HepG2 (cell line): Measurements from ENCODE around the gene KTN1. TPM values are rescaled to one million over a fixed set of nuclear protein-coding genes. Genes with fewer than 3 reads are reported as not detected.

Experiments used
- ATAC-seq: fragments of 200-7000 bp; cut with Tn5 transposase; 3 replicates; pipeline ENCODE4 v1.9.1; 2020; ENCODE audit warnings: mild to moderate bottlenecking, moderate library complexity
- BruUV-seq: library from RNA; stranded (reverse); fragments of 400-500 nt; replicated peaks from 2 replicates; lab custom pipeline; 2021; lab: Mats Ljungman, UMichigan
- CTCF ChIA-PET: fragments of 300-600 bp; formaldehyde crosslinking; extraction: SDS; loops from one replicate; lab custom pipeline; 2021; ENCODE audit warnings: low total read pairs, inconsistent platforms, low intra/inter-chr PET ratio; lab: Yijun Ruan, JAX
- POLR2A ChIA-PET: fragments of 350-600 bp; sonication (Branson Sonifier 250); formaldehyde crosslinking; loops from one replicate; lab custom pipeline; 2020; ENCODE audit warnings: antibody characterized with exemption, inconsistent platforms; lab: Yijun Ruan, JAX
- DNase-seq: peaks from one replicate; pipeline ENCODE4 v3.0.0-alpha.2; 2015; ENCODE audit warnings: low spot score
- FAIRE-seq: peaks from 3 replicates; lab custom pipeline; 2011; peaks lifted over from hg19 to GRCh38; lab: Jason Lieb, UNC
- H2AFZ ChIP-seq: one replicate; pipeline ENCODE4 v1.6.1; 2011; ENCODE audit warnings: low read length, inconsistent platforms
- H3K27ac ChIP-seq: fragments of 300-600 bp; 3 replicates; pipeline ENCODE4 v1.8.0; 2011; ENCODE audit warnings: mixed run types, mild to moderate bottlenecking, mixed read lengths, low read length, inconsistent platforms; ENCODE audit not compliant: insufficient read depth; ENCODE audit errors: extremely low read length
- H3K27me3 ChIP-seq, 2 experiments: fragments of 200-600 bp in 1 of 2; 2 replicates in 1 of 2; 3 replicates in 1 of 2; pipeline versions ENCODE4 v1.6.0 to v1.8.0; 2011; ENCODE audit warnings: low read length in 2 of 2, mild to moderate bottlenecking in 2 of 2, moderate library complexity in 2 of 2, inconsistent platforms in 1 of 2; ENCODE audit not compliant: insufficient read depth in 2 of 2, control insufficient read depth in 1 of 2
- H3K36me3 ChIP-seq, 2 experiments: fragments of 200-600 bp in 1 of 2; replicated peaks in 1 of 2; 2 replicates in 1 of 2; 3 replicates in 1 of 2; pipeline versions ENCODE4 v1.5.1 to v1.8.0; 2011; ENCODE audit warnings: low read length in 2 of 2, inconsistent platforms in 1 of 2; ENCODE audit not compliant: insufficient read depth in 2 of 2, control insufficient read depth in 1 of 2
- H3K4me1 ChIP-seq: 2 replicates; pipeline ENCODE4 v1.5.1; 2012; ENCODE audit warnings: low read length, inconsistent platforms; ENCODE audit not compliant: insufficient read depth
- H3K4me2 ChIP-seq: 2 replicates; pipeline ENCODE4 v1.6.0; 2011; ENCODE audit warnings: low read depth, low read length, inconsistent platforms
- H3K4me3 ChIP-seq, 3 experiments: fragments of 200-600 bp in 1 of 3; sonication (generic), shearing (Covaris generic) in 1 of 3; replicated peaks in 1 of 3; 2 replicates each; pipeline ENCODE4 v1.5.1; 2011 to 2016; ENCODE audit warnings: low read length in 3 of 3, inconsistent platforms in 2 of 3, low read depth in 2 of 3, mild to moderate bottlenecking in 2 of 3, control low read depth in 1 of 3, mixed read lengths in 1 of 3; ENCODE audit not compliant: insufficient read depth in 1 of 3
- H3K79me2 ChIP-seq: one replicate; pipeline ENCODE4 v1.6.1; 2011; ENCODE audit warnings: low read length, inconsistent platforms; ENCODE audit not compliant: insufficient read depth
- H3K9ac ChIP-seq: 2 replicates; pipeline ENCODE4 v1.6.0; 2011; ENCODE audit warnings: mild to moderate bottlenecking, low read depth, low read length, inconsistent platforms; ENCODE audit not compliant: insufficient read depth
- H3K9me3 ChIP-seq: 2 replicates; pipeline ENCODE4 v1.5.1; 2012; ENCODE audit warnings: mild to moderate bottlenecking, low read length
- H4K20me1 ChIP-seq: 2 replicates; pipeline ENCODE4 v1.6.0; 2011; ENCODE audit warnings: inconsistent platforms, mild to moderate bottlenecking, low read length, moderate library complexity; ENCODE audit not compliant: insufficient read depth
- GRHL1 ChIP-seq: sonication (generic); formaldehyde crosslinking; conservative IDR thresholded peaks from 2 replicates; pipeline ENCODE4 v1.8.0; 2022; ENCODE audit warnings: missing genetic modification reagents
- MIER3 ChIP-seq: IDR thresholded peaks from 2 replicates; pipeline ENCODE4 v1.6.1; 2016; ENCODE audit warnings: missing compliant biosample characterization, borderline replicate concordance
- NFE2L2 ChIP-seq: fragments of 150-350 bp; IDR thresholded peaks from 2 replicates; pipeline ENCODE4 v1.6.1; 2014; ENCODE audit warnings: low read length
- SALL1 ChIP-seq: sonication (generic); formaldehyde crosslinking; IDR thresholded peaks from 2 replicates; pipeline ENCODE4 v1.8.0; 2022; ENCODE audit warnings: mild to moderate bottlenecking, missing genetic modification reagents
- SP2 ChIP-seq: sonication (generic); formaldehyde crosslinking; IDR thresholded peaks from 2 replicates; pipeline ENCODE4 v1.5.1; 2020; ENCODE audit warnings: mild to moderate bottlenecking, missing genetic modification reagents
- ZC3H4 ChIP-seq: sonication (generic); formaldehyde crosslinking; IDR thresholded peaks from 2 replicates; pipeline ENCODE4 v1.4.0; 2020; ENCODE audit warnings: missing genetic modification reagents, borderline replicate concordance
- ZMAT3 ChIP-seq: sonication (generic); formaldehyde crosslinking; conservative IDR thresholded peaks from 2 replicates; pipeline ENCODE4 v1.7.0; 2021; ENCODE audit warnings: missing genetic modification reagents
- ZNF569 ChIP-seq: sonication (generic); formaldehyde crosslinking; IDR thresholded peaks from 2 replicates; pipeline ENCODE4 v1.5.0; 2020; ENCODE audit warnings: mild to moderate bottlenecking, missing genetic modification reagents, moderate library complexity, borderline replicate concordance
- ZNF598 ChIP-seq: sonication (generic); formaldehyde crosslinking; IDR thresholded peaks from 2 replicates; pipeline ENCODE4 v1.5.1; 2020; ENCODE audit warnings: mild to moderate bottlenecking, missing genetic modification reagents, borderline replicate concordance
- ZNF687 ChIP-seq: sonication (generic); formaldehyde crosslinking; IDR thresholded peaks from 2 replicates; pipeline ENCODE4 v1.5.1; 2020; ENCODE audit warnings: mild to moderate bottlenecking, missing genetic modification reagents, moderate library complexity
- ZNF740 ChIP-seq: sonication (generic); formaldehyde crosslinking; IDR thresholded peaks from 2 replicates; pipeline ENCODE4 v1.4.0; 2020; ENCODE audit warnings: missing genetic modification reagents
- ZNF772 ChIP-seq: sonication (generic); formaldehyde crosslinking; IDR thresholded peaks from 2 replicates; pipeline ENCODE4 v1.5.0; 2020; ENCODE audit warnings: mild to moderate bottlenecking, missing genetic modification reagents
- ZNF790 ChIP-seq: sonication (generic); formaldehyde crosslinking; IDR thresholded peaks from 2 replicates; pipeline ENCODE4 v1.8.0; 2022; ENCODE audit warnings: missing genetic modification reagents, mild to moderate bottlenecking, borderline replicate concordance
- WGBS: methylation state at CpG from one replicate; pipeline ENCODE4 v1.1.6; 2017; ENCODE audit warnings: low lambda C conversion rate; 5-methylcytosine and 5-hydroxymethylcytosine counted together
- in situ Hi-C: cut with HindIII; loops from 2 replicates; pipeline ENCODE4 v1.10.0; 2017; ENCODE audit warnings: low pct_unique_long_range_greater_than_20kb; ENCODE audit not compliant: extremely low pct_ligation_motif_present
- intact Hi-C: fragments of 100-400 bp; cut with micrococcal nuclease; formaldehyde crosslinking; loops from one replicate; pipeline ENCODE4 v1.10.0; 2022; ENCODE audit not compliant: unreplicated experiment
- polyA plus RNA-seq, 8 experiments: library from polyadenylated mRNA; depleted of rRNA in 3 of 8; stranded (reverse) in 7 of 8; unstranded in 1 of 8; fragments of >200 nt; fragmentation: Illumina TruSeq in 4 of 8; extraction: Trizol in 4 of 8; gene quantifications; 2 replicates each; pipeline versions ENCODE4 v1.2.1 to v1.2.3, GENCODE V29; 2011 to 2016; ENCODE audit warnings: low read depth in 4 of 8, missing spikeins in 1 of 8, mixed read lengths in 1 of 8; ENCODE audit not compliant: insufficient read depth in 1 of 8
- total RNA-seq, 5 experiments: library from RNA; depleted of rRNA; stranded (reverse); fragments of >200 nt; fragmentation: Illumina TruSeq; extraction: Trizol; gene quantifications; 2 replicates each; pipeline ENCODE4 v1.2.3, GENCODE V29; 2016; ENCODE audit warnings: low read depth in 1 of 5
- TF ChIP-seq, protein P1 (sequence below): sonication (generic); formaldehyde crosslinking; IDR thresholded peaks from 2 replicates; pipeline ENCODE4 v1.4.0; 2020; ENCODE audit warnings: missing genetic modification reagents, mild to moderate bottlenecking, borderline replicate concordance

Gene KTN1
- total and polyA plus RNA-seq, 2 of the 13 experiments (the other 11 are each of a cell fraction or from before 2014, with no cell fraction given), result 60.6 to 169 TPM

DNA sequence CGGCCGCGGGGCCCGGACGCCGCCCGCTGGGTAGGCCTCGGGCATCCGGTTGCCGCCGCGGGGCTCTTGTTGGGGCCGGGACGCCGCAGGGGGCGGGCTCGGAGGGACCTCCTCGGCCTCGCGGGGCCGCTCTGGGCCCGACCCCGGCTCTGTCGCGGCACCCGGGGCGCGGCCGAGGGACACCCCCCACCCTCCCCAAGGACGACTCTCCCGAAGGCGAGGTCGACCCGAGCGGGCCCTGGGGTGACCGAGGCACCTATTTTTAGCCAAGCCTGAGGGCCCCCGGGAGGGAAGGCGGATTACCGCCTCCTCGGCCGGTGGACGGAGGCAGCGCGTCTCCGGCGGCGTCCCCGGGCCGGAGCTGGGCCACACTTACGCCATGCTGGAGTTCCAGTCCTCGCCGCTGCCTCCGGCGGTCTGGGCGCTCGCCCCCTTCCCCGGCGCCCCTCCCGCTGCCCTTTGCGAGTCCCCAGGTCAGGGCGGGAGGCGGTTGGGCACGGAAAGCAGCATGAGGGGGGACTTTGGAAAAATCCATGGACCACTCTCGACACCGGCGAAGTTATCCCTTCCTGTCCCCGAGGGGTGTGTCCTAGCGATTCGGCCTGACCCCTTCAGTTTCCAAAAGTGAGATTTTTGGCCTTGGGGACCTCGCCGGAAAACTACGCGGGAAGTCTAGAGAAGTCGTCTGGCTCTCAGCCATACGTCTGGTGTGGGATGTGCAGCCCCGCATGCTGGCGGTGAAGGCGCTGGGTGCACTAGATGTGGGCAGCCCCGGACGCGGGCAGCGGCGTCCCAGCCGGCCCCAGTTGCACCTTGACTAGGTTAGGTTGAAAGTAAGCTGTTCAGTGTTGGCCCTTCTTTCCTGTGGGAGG lies 699 bp downstream of the KTN1 start (continued):
- TF ChIP-seq NFE2L2, result no peak
- no peak for TF ChIP-seq ZNF598 (CRISPR knock-in tag)
- TF ChIP-seq MIER3 (CRISPR knock-in tag), result no peak
- no peak for TF ChIP-seq ZNF569 (CRISPR knock-in tag)
- TF ChIP-seq, protein P1, sequence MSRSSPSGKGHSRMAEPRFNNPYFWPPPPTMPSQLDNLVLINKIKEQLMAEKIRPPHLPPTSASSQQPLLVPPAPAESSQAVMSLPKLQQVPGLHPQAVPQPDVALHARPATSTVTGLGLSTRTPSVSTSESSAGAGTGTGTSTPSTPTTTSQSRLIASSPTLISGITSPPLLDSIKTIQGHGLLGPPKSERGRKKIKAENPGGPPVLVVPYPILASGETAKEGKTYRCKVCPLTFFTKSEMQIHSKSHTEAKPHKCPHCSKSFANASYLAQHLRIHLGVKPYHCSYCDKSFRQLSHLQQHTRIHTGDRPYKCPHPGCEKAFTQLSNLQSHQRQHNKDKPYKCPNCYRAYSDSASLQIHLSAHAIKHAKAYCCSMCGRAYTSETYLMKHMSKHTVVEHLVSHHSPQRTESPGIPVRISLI (CRISPR knock-in tag), result no peak

DNA sequence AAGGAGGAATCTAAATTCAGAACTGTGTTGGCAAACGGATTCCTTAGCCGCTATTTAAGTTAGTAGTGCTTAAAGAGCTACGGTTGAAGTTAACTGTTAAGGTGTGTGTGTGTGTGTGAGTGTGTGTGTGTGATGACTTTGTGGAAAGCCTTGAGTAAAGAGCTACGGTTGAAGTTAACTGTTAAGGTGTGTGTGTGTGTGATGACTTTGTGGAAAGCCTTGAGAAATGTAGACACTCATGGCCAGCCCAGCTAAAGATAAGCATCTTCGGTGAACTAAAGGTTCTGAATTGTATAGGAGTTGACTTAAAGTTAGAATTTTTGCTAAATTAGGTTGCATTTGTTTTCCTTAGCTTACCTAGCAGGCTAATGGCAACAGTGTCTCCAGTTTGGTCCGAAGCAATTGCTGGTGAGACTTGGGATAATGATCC lies 1.4 kb downstream of the KTN1 start:
- WGBS, result 1% methylated on average over 6 of the region's 6 CpGs
- peaks cover 52% of the 10 kb centered on the region for H4K20me1 ChIP-seq
- TF ChIP-seq ZMAT3 (no peak), ZNF772 (CRISPR knock-in tag) (no peak), SP2 (CRISPR knock-in tag) (no peak), ZNF687 (CRISPR knock-in tag) (no peak), ZNF740 (no peak), ZC3H4 (CRISPR knock-in tag) (no peak), GRHL1 (no peak), ZNF790 (CRISPR knock-in tag) (0 out of 2 replicates have a peak, but pooled peaks have one; percentile 0), SALL1 (CRISPR knock-in tag) (0 out of 2 replicates have a peak, but pooled peaks have one; percentile 1)

More for the DNA sequence above, 1.4 kb downstream of the KTN1 start:
- CTCF ChIA-PET, result no interaction called here
- Histone ChIP-seq H3K4me3 (peak overlapping the region; percentile 92 to 98 (median 98)), H3K27me3 (no peaks in the 10 kb centered on the region; a peak in 1 of 5 replicates), H2AFZ (no peak overlapping the region), H3K4me1 (peaks cover 60% of the 10 kb centered on the region), H3K27ac (peak overlapping the region; percentile 86), H3K4me2 (peak overlapping the region; percentile 88), H3K36me3 (peaks cover 0 to 2% of the 10 kb centered on the region in 2 experiments; a peak in 2 of 5 replicates), H3K79me2 (peaks cover 63% of the 10 kb centered on the region), H3K9ac (peak overlapping the region; percentile 89), H3K9me3 (no peaks in the 10 kb centered on the region)
- in situ Hi-C loops, result no loop called here
- peak; percentile 74 for FAIRE-seq
- POLR2A ChIA-PET, result interaction anchor here (0.7 to 1.4 kb wide), 3 partner anchors 13 to 18 kb away, joined by 3 to 5 read pairs (median 4); no protein-coding TSS in a partner anchor
- no peak for ATAC-seq
- no peak for DNase-seq
- BruUV-seq, result no TSS peak
- intact Hi-C loops, result loop anchor here (10.0 kb wide), 2 partner anchors 53 to 307 kb away; partner anchors contain the start of gene FBXO34
